Measurements from ENCODE around the gene DNAJB13.

GRCh38 chr11:73976451-73977151 is 25.8 kb downstream of the DNAJB13 start:
- TF ChIP-seq CTCF (IDR thresholded peaks at IDR 0.05) = no peak
- TF ChIP-seq POLR2A (IDR thresholded peaks at IDR 0.05) = no peak
